ENCODE results near the gene ARHGAP10.
A peak's percentile ranks its signal among the peaks of the same experiment; 100 is the strongest.

Gene ARHGAP10

DNA sequence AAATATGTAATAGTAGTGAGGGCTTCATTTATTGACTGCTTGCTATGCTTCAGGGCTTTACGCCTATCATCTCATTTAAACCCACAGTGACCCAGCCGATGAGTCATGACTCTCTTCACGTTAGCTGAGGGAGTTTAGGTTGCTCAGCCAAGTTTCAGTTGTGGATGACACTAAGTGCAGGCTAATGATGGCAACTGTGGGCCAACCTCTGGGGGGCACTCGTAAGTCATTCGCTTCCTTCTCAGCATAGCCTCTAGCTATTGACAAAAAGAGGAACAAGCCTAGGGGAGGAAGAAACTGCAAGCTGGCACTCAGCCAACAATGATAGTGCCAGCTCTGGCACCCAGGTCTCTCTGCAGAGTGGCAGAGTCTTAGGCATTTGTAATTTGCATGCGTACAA, 325.0 kb downstream of the ARHGAP10 start:
- H3K27ac ChIP-seq: peak overlapping the region; percentile 61

DNA sequence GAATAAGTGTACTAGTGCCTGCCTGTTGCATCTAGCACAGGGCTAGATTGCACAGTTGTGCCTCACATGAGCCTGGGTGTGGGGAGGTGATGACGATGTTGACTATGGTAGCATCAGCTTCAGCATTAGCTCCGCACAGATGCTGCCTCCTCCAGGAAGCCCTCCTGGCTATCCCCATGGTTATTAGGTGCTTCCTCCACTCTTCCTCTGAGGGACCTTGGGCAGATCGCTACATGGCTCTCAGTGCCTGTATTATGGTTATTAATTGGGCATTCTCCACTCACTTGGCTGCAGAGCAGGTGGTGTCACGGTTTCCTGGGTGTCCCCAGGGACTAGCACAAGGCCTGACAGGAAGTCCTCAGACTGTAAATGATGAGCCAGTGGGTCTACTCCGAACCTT, 325.6 kb downstream of the ARHGAP10 start:
- no peak overlapping the region for H3K27ac ChIP-seq

More for the DNA sequence above, 325.0 kb downstream of the ARHGAP10 start:
- TF ChIP-seq, protein P1, sequence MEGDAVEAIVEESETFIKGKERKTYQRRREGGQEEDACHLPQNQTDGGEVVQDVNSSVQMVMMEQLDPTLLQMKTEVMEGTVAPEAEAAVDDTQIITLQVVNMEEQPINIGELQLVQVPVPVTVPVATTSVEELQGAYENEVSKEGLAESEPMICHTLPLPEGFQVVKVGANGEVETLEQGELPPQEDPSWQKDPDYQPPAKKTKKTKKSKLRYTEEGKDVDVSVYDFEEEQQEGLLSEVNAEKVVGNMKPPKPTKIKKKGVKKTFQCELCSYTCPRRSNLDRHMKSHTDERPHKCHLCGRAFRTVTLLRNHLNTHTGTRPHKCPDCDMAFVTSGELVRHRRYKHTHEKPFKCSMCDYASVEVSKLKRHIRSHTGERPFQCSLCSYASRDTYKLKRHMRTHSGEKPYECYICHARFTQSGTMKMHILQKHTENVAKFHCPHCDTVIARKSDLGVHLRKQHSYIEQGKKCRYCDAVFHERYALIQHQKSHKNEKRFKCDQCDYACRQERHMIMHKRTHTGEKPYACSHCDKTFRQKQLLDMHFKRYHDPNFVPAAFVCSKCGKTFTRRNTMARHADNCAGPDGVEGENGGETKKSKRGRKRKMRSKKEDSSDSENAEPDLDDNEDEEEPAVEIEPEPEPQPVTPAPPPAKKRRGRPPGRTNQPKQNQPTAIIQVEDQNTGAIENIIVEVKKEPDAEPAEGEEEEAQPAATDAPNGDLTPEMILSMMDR (conservative IDR thresholded peaks at IDR 0.05): peak; percentile 23; the same call in 1 of the 2 replicates

DNA sequence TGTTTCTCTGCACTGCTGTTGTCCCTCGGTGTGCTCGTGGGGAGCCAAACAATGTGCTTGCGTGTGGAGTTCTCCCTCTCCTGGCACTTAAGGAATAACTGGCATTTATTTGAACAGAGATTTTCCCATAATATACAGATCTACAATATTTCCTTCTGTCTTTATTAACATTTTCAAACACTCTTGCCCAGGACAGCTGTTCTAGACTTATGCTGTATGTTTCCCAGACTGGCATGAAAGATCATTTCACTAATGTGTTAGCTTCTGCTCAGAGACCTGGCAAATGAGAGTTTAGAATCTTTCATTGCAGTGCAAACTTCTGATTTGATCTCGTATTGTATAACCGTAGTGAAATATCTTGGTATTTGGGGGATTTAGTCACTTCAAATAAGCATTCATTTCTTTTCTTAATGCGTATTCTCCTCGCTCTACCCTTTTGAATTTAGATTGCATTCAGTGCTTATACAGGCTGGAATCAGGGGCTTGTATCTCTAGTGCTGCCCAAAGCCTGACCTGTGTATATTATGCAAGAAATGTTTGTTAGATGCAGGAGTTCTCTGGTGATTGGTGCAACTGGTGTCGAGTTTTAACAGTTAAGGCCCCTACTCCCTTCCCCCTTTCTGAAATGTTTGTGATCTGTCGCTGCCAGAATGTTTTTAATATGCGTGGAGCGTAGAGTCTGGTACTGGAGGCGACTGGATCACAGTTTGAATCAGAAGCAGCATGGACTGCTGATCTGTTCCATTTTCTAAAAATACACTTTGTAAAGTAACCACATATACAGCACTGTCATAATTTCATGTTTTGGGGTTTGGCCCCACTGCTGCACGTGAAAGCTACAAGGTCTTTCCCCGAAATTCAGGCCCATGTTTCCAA, 326.3 kb downstream of the ARHGAP10 start:
- TF ChIP-seq, protein P1 (conservative IDR thresholded peaks at IDR 0.05): no peak
- H3K27ac ChIP-seq: no peak overlapping the region

More for the DNA sequence above, 325.6 kb downstream of the ARHGAP10 start:
- TF ChIP-seq, protein P1 (conservative IDR thresholded peaks at IDR 0.05): no peak

DNA sequence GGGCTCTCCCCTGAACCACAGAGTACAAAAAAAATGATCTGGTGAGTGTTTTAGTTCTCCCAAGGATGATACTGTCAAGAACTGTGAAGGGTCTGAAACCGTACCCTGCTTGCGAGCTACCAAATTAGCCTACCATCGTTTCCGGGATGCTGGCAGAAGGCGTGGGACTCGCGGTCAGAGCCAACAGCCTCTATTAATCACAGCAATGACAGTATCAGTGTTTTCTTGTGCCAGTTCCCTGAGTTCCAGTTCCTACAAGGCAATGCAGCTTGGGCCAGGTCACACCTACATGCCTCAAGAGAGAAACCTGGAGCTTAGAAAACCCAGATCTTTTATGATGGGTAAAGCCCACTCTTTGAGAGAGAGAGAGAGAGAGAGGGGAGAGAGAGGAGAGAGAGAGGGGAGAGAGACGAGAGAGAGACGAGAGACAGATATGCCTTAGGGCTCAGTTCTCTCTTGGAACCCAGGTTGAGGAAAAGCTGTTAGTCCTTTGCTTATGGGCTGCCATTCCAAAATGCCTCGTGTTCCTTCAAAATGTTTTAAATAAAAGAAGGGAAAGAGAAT, 327.8 kb downstream of the ARHGAP10 start:
- H3K27ac ChIP-seq: no peak overlapping the region
- TF ChIP-seq, protein P1 (conservative IDR thresholded peaks at IDR 0.05): no peak

DNA sequence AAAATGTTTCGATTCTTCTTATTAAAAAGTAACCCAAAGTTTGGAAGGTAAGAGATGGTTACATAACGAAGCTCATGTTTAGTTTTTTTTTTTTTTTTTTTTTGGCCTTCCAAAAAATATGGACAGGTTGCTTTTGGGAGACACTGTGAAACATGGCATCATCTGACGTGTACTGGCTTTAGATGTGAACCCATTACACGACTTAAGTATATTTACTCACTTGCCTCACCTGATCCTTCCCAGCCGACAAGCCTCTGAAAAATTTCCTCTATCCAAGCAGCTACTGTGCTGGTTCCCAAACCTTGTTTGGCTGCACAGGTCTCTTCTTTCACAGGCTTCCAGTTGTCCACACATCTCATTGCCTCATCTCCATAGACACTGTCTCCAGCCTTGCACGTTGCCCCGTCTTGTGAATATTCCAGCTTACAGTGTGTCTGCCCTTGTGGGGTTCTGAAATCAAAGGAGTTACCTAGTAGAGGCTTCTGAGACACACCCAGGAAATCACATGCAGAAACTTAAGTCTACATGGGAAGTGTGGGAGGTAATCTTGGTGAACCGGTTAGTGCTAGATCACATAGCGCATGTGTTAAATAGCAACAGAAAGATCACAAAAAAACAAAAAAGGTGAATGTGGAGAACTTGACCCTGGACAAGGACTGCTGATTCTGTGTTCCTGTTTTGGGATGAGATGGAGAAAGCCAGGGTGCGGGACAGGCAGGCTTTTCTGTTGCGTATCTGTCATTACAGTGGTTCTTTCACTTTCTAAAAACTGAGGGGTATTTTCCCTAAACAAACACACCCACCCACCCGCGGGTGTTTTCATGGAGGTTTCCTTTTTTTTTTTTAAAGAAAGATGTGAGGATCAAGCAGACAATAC, 328.6 kb downstream of the ARHGAP10 start:
- TF ChIP-seq, protein P1 (conservative IDR thresholded peaks at IDR 0.05): no peak
- no peak overlapping the region for H3K27ac ChIP-seq

DNA sequence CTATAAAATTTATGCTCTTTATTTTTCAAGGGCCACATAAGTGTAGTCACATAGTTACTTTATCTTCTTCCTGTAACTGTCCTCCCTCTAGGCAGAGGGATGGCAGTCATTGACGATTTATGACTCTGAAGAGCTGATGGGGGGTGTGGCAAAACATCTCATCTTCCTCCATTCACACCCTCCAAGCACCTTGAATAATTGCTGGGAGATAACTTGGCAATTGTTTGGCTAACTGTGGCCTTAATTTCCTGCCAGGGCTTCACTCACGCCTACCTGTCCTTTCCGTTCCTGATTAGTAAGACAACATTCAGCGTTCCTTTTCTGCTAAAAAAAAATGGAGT, 329.2 kb downstream of the ARHGAP10 start:
- no peak overlapping the region for H3K27ac ChIP-seq
- TF ChIP-seq, protein P1 (conservative IDR thresholded peaks at IDR 0.05): no peak

DNA sequence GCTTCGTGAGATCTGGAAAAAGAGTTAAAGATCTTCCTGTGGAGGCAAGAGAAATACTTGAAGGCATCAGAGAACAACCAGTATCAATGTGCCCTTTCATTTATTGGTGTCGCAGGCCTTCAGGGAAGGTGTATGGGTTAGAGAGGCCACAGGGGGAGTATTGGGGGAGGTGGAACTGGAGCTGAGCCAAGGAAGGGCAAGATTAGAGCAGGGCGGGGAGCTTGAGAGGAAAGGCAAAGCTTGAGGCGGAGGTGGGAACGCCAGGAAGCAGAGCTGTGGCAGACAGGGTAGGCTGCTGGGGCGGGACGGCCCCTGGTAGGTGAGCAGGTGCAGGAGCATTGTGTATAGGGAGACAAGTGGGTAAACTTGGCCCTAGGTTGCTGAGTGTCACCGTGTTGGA, 329.9 kb downstream of the ARHGAP10 start:
- TF ChIP-seq, protein P1 (conservative IDR thresholded peaks at IDR 0.05): no peak
- H3K27ac ChIP-seq: no peak overlapping the region

Data from VCaP (cell line).